ENCODE results near the gene OGDH.
"Not testable (repeated sequence)": the region's sequence is repeated elsewhere in the genome, so short reads cannot be mapped to it uniquely, and the experiment has no call there.

Gene OGDH

DNA sequence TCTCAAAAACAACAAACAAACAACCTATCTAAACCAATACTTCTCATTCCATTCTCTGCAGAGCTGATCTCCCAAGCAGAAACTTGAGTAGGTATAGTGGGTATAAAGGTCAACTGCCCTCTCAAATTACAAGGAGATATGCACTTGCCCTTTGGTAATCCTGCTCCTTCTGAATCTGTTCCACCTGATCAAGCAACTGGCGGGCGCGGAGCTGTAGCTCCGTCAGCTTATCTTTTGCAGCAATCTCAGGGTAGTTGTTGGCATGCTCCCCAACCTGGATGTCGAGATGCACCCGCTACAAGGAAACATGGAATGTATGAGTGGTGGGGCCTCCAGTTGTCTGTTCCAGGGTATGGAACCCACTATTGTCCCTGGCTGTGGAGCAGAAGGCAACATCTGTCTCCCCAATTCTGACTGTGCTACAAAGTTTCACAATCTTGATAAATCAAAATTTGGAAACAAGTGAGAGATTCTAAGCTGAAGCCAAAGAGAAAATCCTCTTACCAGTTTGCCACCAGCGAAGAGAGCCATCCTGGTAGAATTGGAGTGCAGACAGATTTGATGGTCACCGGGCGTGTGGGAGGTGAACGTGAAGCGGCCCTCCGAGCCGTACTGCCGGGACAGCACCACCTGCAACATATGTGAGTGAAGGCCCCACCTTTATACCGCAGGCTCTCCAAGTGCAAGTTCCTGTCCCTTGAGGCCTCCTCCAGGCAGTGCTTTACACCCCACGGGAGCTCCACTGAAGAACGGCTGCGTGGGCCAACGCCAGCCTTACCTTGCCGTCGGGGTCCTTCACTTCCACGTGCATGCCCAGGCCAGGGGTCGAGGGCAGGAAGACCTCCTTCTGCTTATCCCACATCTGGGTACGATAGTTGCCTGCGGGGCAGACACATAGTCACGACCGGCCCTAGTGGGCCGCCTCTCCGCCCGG, 25.2 kb upstream of the OGDH start:
- peak in 1 of 2 donors; percentile 27 for DNase-seq (ENCODE audit: low read depth in 1 of 2, low spot score in 1 of 2)

DNA sequence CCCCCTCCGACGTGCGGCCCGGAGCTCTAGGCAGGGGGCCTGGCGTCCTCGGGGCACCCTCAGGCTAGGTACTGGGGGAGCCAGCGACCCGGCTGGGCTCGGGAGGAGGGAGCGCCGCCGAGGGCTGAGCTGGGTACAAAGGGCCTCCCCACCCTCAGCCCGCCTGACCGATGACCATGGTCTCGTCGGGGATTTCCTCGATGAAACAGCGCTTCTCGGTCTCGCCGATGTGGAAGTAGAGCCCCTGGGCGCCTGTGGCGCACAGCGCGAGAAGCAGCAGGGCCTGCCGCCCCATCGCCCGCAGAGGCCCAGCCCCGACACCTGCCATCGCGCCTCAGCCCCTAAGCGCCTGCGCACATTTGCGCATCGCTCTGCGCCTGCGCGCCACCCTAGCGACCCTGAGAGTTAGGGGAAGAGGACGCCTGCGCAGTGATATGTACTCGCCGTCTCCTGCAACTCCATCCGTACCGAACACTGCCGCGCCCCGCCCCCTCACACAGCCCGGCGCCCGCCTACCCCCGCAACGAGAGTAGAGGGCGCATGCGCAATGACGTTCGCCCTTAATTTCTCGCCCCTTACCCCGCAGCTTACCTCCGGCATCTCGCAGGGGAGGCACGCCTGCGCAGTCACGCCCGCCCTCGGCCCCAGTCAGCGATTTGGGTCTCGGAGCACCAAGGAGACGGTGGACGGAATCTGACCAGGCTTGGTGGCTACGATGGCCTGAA, 24.4 kb upstream of the OGDH start, which contains the start of gene TMED4:
TSS of gene TMED4 (minus strand) at position 353 of the 725 bp plus-strand sequence. CDS start at position 328, 25 bp downstream.
- peak; percentile 99 to 100 for DNase-seq (ENCODE audit: low read depth in 1 of 2, low spot score in 1 of 2)

DNA sequence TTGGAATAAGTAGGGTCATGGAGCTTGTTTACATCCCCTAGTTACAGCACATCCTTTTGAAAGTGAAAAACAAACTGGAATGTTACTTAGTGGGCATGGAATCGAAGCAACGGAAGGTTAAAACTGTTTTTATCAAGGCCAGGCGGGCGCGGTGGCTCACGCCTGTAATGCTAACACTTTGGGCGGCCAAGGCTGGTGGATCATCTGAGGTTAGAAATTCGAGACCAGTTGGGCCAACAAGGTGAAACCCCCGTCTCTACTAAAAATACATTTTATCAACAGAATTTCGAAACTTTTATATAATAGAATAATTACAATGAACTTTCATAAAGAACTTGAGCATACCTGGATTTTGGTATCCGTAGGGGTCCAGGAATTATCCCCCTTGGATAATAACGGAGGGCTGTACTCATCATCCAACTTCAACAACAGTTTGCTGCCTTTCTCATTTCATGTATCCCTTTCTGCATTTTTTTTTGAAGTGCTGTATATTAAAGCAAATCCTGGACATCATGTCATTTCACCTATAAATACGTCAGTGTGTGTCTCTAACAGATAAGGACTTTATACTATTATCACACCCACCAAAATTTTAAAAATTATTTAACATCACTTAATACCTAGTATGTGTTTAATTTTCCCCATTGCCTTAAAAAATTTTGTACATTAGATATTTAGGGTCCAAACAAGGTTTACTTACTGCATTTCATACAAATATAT, 23.1 kb upstream of the OGDH start:
- no peak for DNase-seq (ENCODE audit: low read depth in 1 of 2, low spot score in 1 of 2)

DNA sequence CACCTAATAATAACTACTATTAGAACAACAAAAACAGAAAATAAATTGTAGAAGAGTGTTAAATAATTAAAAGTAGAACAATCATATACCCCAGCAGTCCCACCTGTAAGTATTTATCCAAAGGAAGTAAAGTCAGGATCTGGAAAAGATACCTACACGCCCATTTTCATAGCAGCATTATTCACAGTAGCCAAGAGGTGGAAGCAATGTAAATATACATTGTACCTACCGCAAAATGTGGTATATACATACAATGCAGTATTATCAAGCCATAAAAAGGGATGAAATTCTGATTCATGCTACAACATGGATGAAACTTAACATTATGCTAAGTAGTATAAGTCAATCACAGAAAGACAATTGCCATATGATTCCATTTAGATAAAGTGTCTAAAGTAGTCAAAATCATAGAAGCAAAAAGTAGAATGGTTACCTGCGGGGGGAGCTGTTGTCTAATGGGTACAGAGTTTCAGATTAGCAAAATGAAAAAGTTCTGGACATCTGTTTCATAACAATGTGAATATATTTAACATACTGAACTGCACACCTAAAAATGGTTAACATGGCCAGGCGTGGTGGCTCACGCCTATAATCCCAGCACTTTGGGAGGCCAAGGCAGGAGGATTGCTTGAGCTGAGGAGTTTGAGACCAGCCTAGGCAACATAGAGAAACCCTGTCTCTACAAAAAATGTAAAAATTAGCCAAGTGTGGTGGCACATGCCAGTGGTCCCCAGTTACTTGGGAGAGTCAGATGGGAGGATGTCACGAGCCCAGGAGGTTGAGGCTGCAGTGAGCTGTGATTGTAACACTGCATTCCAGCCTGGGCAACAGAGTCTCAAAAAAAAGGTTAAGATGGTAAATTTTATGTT, 18.4 kb upstream of the OGDH start:
- peak in 1 of 2 donors; percentile 56 for DNase-seq (ENCODE audit: low read depth in 1 of 2, low spot score in 1 of 2)

DNA sequence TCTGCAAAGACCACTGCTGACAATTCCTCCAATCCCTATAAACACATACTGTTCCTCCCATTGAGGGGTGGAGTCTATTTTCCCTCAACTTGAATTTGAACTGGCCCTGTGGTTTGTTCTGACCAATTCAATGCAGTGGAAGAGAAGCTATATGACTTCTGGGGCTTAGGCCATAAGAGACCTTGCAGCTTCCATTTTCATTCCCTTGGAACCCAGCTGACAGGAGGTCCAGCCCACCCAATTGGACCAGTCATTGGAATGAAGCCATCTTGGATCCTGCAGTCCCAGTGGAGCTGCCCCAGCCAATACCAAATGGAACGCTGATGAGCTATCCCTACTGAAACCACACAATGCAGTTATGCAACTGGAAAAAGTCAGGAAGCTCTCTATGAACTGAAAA, 15.5 kb upstream of the OGDH start:
- DNase-seq (ENCODE audit: low read depth in 1 of 2, low spot score in 1 of 2) = no peak

DNA sequence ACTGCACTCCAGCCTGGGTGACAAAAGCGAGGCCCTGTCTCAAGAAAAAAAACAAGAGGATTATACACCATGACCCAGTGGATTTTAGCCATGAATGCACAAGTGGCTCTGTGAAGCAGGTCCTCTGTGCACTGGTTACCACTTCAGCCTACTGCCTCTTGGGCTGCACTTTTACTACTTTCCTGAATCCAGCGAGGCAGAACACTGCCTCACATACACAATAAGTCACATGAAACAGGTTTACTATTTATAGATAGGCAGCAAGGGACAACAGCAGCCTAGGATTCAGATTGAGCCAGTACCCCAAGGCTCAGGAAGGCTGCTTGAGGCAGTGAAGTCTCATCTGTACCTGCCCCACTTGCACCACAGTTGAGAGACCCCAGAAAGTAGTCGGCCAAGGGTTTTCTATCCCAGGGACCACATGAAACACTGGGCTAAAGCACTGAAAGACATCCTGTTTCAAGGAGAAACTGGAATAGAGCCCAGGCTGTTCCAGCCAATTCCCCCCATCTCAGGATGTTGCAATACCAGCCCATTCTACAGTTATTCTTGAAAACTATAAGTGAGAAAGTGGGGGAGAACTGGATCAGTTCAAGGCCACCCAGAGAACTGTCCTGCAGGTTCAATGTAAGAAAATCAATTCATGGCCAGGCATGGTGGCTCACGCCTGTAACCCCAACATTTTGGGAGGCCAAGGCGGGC, 10.3 kb upstream of the OGDH start:
- no peak for DNase-seq (ENCODE audit: low read depth in 1 of 2, low spot score in 1 of 2)

DNA sequence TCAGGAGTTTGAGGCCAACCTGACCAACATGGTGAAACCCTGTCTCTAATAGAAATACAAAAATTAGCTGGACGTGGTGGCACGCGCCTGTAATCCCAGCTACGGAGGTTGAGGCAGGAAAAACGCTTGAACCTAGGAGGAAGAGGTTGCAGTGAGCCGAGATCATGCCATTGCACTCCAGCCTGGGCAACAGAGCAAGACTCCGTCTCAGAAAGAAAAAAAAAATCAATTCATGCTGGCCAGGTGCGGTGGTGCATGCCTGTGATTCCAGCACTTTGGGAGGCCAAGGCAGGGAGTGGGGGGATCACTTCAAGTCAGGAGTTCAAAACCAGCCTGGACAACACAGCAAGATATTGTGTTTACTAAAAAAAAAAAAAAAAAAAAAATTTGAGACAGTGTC, 9.2 kb upstream of the OGDH start:
- not testable (repeated sequence) for DNase-seq (ENCODE audit: low read depth in 1 of 2, low spot score in 1 of 2)

DNA sequence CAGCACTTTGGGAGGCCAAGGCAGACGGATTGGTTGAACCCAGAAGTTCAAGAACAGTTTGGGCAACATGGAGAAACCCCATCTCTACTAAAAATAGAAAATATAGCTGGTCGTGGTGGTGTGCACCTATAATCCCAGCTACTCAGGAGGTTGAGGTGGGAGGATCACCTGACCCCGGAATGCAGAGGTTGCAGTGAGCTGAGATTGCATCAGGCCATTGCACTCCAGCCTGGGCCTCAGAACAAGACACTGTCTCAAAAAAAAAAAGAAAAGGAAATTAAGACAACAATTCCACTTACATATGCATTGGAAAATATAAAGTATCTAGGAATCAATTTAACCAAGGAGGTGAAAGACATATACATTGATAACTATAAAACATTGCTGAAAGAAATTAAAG, 7.2 kb upstream of the OGDH start:
- no peak for DNase-seq (ENCODE audit: low read depth in 1 of 2, low spot score in 1 of 2)

DNA sequence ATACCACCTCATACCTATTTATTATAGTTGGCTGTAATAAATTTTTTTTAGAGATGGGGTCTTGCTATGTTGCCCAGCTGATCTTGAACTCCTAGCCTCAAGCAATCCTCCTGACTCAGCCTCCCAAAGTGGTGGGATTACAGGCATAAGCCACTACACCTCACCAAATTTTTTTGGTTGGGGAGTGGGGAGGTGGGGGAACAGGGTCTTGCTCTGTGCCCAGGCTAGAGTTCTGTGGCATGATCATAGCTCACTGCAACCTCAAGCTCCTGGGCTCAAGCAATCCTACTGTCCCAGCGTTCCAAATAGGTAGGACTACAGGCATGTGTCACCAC, 3.9 kb upstream of the OGDH start:
- no peak for DNase-seq (ENCODE audit: low read depth in 1 of 2, low spot score in 1 of 2)

DNA sequence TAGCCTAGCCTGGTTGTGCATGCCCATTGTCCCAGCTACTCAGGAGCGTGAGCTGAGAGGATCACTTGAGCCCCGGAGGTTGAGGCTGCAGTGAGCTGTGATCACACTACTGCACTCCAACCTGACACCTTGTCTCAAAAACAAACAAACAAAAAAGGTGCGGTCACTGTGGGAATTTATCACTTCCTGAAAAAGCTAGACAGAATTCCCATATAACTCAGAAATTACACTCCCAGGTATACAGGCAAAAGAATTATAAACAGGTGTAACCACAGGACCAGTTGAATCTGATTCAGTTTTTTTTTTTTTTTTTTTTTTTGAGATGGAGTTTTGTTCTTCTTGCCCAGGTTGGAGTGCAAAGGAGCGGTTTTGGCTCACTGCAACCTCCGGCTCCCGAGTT, 3.2 kb upstream of the OGDH start:
- no peak for DNase-seq (ENCODE audit: low read depth in 1 of 2, low spot score in 1 of 2)

DNA sequence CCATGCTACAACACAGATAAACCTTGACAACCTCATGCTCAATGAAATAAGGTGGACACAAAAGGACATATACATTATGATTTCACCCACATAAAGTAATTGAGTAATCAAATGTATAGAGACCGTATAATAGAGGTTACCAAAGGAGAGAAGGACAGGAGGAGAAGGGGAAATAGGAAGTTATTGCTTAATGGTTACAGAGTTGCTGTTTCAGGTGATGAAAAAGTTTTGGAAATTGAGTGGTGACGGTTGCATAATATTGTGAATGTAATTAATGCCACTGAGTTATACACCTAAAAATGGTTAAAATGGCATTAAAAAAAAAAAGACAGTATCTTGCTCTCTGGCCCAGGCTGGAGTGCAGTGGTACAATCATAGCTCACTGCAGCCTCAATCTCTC, 1.5 kb upstream of the OGDH start:
- DNase-seq (ENCODE audit: low read depth in 1 of 2, low spot score in 1 of 2) = no peak

DNA sequence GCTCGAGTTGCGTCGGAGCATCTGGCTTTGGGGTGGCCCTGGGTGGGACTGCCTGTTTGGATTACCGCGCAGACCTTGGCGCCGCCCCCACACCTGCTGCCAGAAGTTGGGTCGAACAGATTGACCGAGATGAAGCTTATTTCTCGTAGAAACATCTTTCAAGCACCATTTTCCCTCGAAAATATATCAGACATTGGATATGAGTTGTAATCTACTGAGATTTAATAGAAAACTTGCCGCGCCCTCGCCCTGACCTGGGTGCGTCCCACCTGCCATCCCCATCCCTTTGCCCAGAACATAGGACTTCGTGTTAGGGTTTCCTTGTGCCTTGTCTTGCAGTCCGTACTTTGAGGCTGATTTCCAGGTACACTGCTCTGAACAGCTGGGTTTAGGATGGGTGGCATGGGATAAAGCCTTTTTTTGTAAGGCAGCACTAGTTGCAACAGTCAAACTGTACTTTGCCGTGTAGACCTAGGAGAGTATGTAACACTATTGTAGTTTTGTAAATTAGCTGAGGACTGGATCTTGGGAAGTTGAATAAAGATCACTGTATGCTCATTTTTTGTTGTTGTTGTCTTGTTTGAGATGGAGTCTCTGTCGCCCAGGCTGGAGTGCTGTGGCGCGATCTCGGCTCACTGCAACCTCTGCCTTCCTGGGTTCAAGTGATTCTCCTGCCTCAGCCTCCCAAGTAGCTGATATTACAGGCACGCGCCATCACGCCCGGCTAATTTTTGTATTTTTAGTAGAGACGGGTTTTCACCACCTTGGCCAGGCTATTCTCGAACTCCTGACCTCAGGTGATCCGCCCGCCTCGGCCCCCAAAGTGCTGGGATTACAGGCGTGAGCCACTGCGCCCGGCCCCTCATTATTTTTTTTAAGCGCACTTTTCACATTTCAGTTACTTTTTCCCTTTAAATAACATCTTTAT, 978 bp downstream of the OGDH start:
- no peak for DNase-seq (ENCODE audit: low read depth in 1 of 2, low spot score in 1 of 2)

DNA sequence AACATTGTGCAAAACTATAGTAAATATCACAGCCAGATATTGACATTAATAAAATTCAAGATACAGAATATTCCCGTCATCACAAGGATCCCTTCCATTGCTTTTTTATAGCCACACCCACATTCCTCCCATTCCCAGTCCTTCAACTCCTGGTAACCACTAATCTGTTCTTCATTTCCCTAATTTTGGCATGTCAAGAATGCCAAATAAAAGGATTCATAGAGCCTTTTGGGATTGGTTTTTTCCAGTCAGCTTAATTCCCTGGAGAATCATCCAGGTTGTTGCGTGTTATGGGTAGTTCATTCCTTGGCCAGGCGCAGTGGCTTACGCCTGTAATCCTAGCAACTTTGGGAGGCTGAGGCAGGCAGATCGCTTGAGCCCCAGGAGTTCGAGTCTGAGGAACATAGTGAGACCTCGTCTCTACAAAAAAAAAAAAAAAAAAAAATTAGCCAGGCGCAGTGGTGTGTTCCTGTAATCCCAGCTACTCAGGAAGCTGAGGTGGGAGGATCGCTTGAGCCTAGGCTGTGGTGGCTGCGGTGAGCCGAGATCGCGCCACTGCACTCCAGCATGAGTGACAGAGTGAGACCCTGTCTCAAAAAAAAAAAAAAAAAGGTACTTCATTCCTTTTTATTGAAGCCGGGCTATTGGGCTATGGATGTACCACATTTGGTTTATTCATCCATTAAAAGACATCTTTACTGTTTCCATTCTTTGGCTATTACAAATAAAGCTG, 2.7 kb downstream of the OGDH start:
- no peak for DNase-seq (ENCODE audit: low read depth in 1 of 2, low spot score in 1 of 2)

DNA sequence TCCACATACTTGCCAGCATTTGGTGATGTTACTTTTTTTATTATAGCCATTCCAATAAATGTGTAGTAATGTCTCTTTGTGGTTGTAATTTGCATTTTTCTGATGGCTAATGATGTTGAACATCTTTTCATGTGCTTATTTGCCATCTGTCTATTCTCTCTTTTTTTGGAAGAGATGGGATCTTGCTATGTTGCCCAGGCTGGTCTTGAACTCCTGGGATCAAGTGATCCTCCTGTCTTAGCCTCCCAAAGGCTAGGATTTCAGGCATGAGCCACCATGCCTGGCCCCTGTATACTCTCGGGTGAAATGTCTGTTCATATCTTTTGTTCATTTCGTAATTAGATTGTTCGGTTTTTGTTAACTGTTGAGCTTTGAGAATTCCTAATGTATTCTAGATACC, 3.4 kb downstream of the OGDH start:
- DNase-seq (ENCODE audit: low read depth in 1 of 2, low spot score in 1 of 2) = no peak

DNA sequence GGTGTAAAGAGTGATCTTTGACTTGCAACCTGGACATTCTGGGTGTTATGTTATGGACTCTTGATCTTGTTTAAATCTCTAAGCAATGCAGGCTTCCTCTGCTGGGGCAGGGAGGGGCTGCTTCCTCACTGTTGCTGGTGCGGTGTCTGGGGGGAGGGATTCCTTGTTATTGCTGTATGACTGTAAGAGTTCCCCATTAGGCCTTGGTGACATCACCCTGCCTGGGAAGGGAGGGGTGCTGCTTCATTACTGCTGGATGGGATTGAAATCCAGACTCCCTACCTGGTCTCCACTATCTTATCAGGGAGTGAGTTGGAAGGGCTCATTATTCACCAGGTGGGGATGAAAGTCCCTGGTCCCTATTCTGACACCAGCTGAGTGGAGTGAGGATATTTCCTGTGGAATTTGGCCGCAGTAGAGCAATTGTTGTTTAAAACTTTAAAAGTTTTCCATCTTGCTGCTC, 8.8 kb downstream of the OGDH start:
- DNase-seq (ENCODE audit: low read depth in 1 of 2, low spot score in 1 of 2) = no peak

DNA sequence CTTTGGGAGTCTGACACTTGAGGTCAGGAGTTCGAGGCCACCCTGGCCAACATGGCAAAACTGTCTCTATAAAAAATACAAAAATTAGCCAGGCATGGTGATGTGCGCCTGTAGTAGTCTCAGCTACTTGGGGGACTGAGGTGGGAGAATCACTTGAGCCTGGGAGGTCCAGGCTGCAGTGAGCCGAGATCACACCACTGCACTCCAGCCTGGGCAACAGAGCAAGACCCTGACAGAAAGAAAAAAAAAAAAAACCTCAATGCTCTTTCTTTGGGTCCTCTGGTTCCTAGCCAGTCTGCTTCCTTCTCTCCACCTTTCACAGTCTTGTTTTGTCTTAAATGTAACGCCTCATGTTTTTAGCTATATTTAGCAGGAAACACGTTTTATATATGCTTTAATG, 9.4 kb downstream of the OGDH start:
- no peak for DNase-seq (ENCODE audit: low read depth in 1 of 2, low spot score in 1 of 2)

DNA sequence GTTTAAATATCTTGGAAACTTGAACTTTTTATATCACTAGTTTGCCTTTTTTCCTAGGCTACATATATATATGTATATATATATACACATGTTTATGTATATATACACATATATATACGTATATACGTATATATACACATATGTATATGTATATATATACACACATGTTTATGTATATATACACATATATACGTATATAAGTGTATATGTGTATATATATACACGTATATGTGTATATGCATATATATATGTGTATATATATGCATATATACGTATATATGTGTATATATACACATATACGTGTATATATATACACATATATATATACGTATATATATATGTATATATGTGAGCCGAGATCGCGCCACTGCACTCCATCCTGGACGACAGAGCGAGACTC, 10.1 kb downstream of the OGDH start:
- DNase-seq (ENCODE audit: low read depth in 1 of 2, low spot score in 1 of 2) = no peak

DNA sequence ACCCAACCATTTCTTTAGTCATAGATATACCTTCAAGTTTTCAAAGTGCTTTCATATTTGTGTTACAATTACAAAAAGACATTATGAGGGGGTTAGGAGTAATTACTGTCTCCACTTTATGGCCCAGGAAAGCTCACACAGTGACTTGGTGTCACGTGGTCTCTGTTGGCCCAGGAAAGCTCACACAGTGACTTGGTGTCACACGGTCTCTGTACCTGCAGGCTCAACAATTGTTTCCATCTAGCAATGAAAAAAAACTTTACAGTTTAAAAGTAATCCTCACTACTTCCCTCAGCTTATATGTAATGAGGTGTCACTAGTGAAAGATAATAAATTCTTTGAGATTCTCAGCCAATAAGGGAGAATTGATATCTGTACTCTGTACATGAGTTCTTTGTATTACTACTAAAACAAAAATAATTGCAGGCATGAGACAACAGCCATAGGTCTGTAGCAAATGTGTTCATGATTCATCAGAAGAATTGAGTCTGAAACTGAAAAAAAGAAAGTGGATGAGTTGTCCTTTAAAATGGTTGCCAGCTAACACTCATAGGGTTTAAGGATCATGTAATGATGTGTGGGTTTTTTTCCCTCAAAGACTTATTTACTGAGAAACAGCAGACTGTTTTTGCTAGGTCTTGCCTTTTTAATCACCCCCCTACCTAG, 10.9 kb downstream of the OGDH start:
- DNase-seq (ENCODE audit: low read depth in 1 of 2, low spot score in 1 of 2) = no peak
